Stimulated activated CD4-positive, alpha-beta T cell treated with anti-CD3 and anti-CD28 coated beads, Interleukin-12 subunit alpha, Interleukin-12 subunit beta, amount 100 ng/mL, for 24 hours (primary cell): ENCODE measurements around the gene OR6K6.

ENCODE experiments used
- DNase-seq, 2 experiments: peaks; one replicate each; pipeline ENCODE4 v3.0.0-alpha.2; 2020; ENCODE audit warnings: low read depth in 2 of 2

OR6K6 gene, protein sequence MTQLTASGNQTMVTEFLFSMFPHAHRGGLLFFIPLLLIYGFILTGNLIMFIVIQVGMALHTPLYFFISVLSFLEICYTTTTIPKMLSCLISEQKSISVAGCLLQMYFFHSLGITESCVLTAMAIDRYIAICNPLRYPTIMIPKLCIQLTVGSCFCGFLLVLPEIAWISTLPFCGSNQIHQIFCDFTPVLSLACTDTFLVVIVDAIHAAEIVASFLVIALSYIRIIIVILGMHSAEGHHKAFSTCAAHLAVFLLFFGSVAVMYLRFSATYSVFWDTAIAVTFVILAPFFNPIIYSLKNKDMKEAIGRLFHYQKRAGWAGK

DNA sequence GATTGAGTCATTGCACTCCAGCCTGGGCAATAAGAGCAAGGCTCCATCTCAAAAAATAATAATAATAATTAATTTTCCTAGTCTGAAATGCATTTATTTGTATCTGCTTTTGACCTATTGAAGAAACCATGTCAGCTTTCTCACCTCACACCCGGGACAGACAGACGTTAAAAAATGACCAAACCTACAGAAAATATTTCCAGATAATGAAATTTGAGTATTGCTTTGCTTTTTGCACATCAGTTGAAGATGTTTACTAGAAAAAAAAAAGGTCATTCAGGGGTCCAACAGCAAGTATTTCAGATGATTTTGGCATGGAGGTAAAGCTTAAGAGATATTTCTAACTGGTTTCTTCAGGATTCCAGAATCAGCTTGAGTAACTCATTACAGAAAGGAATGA is at the start of gene OR6K6:
TSS of gene OR6K6 (plus strand) at position 301 of the 400 bp plus-strand sequence. CDS start 168 bp downstream, outside the sequence.
- no peak for DNase-seq

DNA sequence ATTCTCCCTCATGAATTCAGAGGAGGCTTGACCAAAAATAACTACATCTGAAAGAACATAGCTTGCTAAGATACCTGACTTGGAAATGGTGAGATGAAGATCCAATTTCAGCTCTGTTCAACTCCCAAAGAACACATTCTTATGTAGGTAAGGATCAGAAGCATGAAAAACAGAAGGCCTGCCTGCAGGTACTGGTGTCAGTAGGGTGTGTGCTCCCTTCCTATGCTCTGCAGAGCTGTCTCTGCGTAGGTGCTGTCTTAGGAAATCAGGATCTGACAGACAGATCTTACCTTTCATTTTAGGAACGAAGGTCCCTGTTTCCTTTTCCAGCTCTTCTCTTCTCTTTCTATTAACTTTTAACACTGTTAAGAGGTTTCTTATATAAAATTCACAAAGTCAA is 48.4 kb upstream of the OR6K6 start:
- DNase-seq, result no peak

DNA sequence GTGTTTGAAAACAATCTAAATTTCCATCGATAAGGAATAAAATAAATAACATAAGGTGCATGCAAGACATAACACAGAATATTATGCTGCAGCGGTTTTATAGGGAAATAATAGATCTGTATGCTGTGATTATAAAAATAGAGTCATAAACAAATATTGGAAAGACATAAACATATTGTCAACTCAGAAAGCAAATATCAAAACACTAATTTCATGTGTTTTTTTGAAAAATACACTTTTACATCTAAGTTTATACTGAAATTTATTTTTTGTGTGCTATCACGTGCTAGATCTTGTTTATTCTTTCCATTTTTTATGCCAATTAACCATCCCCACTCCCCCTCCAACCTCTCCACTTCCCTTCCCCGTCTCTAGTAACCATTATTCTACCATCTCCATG is 43.4 kb upstream of the OR6K6 start:
- no peak for DNase-seq

DNA sequence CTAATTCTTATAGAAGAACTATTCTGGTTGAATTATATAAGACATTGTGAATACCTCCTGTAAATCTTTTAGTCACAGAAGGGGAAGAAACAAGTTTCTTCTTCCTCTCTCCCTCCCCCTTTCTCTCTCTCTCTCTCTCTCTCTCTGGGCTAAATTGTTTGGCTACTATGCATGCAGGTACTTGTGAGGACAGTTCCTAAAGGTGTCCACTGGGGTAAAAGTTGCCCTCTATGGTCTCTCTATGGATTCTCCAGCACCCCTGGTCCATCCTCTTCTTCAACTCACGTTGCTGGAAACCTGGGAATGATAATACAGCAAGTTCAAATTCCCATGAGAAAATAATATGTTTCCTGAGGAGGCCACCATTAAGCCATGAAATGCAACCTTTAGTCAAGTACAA is 39.8 kb upstream of the OR6K6 start:
- no peak for DNase-seq

DNA sequence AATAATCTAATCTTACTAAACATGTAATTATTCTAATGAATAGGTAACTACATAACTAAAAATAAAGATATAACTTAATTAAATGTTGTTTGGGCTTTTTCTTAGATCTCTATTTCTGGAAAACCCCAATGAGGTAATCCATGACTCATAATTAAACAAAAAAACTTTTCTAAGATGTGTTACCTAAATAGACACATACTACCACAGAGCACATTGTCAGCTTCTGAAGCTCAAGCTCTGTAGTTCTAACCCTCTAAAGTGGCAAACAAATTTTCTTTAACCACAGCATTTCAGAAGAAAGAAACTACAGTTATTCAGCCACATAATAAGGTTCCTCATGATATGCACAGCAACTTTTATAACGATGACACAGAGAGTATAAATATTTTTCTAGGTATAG is 38.2 kb upstream of the OR6K6 start:
- DNase-seq, result no peak

DNA sequence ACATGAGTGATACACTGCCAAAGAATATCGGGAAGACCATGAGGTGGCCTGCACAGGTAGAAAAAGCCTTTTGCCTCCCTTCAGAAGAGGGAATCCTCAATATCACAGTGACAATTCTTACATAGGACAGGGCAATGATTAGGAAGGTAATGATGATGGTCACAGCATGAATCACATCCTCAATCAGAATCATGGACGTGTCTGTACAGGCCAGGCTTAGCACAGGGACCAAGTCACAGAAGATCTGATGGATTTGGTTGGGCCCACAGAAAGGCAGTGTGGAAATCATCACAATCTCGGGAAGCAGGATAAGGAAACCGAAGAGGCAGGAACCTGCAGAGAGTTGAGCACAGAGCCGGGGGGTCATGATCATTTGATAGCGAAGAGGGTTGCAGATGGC is 37.2 kb upstream of the OR6K6 start:
- DNase-seq, result no peak

DNA sequence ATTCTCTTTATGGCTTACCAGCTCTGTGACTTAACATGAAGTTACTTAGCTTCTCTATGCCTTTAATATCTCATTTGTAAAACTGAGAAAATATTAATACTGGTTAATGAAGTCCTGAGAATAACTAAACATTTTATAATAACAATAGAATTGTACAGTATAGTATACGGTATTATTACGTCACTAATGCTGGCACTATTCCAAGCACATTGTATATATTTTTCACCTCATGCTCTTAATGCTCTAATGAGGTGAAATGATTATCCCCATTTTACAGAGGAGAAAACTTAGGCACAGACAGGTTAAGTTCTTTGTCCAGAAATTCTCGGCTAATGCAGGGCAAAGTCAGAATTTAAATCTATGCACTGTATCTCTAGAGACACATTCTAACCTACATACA is 34.9 kb upstream of the OR6K6 start:
- no peak for DNase-seq

DNA sequence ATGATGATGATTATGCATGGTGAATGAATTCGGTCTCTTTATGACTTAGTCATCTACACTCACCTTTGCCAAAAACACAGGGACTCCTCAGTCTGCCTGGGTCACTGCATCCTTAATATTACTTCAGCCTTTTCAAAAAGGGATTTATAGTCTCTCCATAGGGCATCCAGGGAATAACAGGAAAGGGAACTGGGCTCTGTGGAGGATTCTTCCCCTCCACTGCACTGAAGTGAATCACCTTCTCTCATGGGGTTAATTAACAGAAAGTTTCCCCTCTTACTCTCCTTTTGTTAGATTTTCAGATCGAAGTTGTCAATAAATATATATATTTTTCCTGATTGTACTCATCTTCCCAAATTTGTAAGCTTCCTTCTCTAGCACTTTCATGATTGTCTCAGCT is 33.9 kb upstream of the OR6K6 start, which contains the start of gene OR6K3:
TSS of gene OR6K3 (minus strand) at position 101 of the 400 bp plus-strand sequence. CDS start 2,605 bp downstream, outside the sequence.
- no peak for DNase-seq

DNA sequence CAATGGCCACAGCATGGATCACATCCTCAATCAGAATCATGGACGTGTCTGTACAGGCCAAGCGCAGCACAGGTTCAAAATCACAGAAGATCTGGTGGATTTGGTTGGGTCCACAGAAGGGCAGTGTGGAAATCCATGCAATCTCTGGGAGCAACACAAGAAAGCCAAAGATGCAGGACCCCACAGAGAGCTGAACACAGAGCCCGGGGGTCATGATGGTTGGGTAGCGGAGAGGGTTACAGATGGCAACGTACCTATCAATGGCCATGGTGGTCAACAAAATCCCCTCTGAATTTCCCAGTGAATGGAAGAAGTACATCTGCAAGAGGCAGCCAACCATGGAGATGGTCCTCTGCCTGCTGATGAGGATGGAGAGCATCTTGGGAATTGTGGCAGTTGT is 30.1 kb upstream of the OR6K6 start:
- no peak for DNase-seq

DNA sequence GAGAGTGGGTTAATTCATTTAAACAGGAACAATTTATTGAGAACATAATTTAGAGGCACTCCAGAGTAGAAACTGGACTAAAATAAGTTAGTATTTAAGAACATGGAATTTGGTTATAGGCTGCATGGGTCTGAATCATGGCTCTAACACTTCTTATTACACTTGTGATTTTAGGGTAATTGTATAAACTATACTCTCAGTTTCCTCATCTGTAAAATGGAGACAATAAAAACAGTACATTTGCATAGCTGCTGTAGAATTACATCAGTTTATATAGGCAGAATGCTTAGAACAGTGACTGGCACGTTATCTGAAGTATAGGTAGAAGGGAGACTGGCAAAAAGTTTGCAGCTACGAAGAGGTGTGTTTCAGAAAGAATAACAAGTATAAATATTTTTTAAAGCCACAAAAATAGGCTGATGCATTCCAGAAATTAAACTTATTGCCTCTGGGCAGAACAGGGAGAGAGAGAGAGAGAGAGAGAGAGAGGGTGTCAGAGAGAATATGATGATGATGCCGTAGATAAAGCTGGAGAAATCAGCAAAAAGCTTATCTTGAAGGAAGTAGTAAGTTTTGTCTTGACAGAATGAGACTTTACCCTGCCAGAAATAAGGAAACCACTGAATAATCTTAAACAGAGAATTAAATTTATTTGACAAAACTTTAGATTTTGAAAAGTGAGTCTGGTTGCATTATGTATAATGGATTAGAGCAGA is 25.9 kb upstream of the OR6K6 start:
- DNase-seq, result no peak

DNA sequence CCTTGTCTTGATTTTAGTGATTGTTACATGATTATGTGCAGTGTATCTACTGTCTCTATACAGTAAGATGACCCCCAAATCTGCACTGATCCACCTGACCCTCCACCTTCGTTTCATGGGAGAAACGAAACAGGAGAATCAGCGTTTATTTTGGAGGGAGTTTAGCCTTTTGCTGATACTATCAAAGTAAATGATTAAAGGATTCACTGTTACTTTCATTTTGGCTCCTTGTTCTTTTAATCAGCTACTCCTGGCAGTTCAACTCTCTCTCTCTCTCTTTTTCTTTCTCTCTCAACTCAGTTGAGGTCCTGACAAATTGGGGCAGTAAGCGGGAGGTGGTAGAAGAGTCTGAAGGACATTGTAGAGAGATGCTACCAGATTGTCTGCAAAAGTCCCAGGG is 24.1 kb upstream of the OR6K6 start:
- no peak for DNase-seq

DNA sequence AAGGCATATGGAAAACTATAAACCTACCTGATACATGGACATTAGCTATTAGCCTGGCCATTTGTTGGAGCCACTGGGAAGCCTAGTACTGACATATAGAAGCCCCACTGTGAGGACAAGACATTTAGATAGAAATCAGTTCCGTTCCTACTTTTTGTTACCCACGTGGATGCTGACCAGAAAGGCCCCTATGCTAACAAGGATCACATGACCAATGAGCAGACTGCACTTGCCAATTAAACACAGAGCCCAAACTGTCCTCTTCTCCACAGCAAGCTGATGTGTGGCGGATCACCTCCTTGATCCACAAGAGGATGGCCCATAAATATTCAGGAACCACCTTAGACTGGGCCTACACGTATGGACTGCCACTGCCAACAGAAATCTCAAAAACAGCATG is 22.8 kb upstream of the OR6K6 start:
- DNase-seq, result no peak

DNA sequence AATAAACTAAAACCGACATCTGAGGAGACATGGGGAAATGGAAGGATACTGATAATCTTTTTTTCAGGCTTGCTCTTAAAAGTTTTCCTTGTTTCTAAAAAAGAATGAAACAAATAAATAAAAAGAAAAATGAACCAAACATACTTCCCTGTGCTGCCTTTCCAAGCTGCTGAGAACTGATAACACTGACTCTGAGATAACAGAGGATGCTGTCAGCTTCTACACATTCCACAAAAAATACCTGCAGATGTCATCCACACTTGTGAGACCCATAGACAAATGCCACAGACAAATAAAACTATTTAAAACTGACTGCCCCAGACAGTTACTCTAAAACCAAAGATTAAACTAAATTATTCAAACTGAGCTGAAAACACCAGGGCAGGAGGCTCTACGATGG is 22.0 kb upstream of the OR6K6 start:
- no peak for DNase-seq

DNA sequence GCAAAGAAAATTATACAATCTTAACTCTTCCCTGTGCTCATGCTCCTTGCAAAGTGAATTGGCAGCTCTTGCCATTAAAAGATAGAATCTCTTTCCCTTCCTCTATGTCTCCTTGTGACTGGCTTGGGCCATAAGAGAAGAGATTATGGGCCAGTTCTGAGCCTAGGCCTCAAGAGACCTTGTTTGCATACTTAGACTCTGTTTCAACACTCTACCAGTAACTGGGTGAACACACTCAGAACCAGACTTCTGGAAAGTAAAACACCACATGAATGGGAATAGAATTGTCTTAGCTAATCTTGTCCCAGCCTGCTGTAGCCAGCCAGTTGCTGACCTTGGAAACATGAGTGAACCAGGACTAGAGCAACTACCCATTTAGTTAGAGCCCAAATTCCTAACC is 18.7 kb upstream of the OR6K6 start:
- no peak for DNase-seq

DNA sequence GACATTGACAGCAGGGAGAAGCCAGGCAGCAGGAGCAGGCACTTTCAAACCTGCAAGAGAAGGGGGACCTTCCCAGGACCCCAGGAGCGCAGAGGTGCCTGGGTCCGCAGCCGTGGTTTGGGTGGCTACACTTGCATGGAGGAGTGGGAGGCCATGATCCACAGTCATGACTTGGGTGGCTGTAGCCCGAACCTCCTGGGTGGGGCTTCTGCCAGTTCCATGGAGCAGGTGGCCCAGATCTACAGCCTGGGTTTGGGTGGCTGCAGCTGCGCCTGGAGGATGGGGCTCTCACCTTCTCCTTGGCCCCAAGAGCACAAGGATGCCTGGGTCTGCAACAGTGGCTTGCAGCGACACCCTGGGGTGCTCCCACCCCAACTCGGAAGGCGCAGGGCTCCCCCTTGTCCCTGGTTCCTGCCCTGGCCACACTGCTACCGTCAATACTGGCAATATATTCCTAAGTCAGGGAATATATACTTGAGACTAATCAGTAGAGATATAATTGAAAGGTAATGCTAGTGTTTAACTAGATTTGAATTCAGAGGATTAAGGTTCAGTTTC is 2.3 kb upstream of the OR6K6 start:
- DNase-seq, result no peak

DNA sequence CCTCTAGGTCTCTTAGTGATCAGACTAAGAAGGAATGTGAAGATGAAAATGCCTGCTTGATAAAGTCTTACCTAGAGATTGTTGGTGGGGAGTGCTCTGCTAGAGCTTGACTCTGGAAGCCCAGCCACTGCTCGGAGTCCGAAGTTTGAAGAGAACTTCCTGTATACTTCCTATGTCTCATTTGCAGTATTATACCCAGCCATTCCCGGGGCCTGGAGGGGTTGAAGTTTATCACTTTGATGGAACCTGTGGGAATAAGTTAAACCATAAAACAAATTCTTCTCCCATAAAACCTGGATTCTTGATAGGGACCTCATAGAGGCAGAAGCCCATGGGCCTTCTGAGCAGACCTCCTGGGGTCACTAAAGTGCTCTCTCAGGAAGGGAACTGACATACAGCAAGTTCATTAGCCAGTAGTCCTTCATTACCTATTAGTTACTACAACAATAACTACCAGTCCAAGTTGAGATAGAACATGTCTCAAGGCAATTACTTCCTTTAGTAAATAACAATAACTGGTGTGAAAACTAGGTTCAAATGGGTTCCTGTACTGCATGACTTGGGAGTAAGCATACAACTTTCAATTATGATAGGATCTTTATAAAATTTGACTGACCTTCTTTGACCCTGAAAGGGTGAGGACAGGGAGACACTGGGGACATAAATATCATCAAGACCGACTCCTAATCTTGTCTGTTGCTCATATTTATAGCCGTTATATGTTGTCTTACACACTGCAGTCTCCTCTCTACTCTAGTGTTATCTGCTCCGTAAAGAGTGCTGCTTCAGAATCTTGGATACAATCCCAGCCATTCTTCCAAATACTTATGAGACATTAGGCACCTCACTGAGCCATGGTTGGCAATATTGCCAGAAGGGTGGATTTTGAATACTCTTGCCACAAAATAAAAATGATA is 17.7 kb downstream of the OR6K6 start, which contains the start of gene OR6N1:
TSS of gene OR6N1 (minus strand) at position 246 of the 917 bp plus-strand sequence. CDS start 5,513 bp downstream, outside the sequence.
- no peak for DNase-seq

DNA sequence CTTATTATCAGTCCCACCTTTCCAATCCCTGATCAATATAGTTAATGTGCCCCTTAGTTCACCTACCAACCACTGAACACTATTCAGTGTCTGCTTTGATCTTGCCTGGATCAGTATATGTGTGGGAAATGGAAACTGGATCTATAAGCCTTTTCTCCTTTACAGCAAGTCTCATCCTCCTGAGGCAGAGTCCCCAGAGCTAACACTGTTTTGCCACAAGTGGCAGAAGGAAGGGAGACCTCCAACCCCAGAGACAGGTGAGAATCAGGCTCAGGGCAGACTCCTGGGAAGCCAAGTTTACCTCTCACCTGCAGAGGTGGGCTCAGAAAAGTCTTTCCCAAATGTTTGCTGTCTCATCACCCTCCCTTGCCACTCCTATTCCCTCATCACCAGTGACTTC is 26.6 kb downstream of the OR6K6 start, which contains the start of gene OR6N2:
TSS of gene OR6N2 (minus strand) at position 101 of the 400 bp plus-strand sequence. CDS start 3,569 bp downstream, outside the sequence.
- DNase-seq, result no peak

DNA sequence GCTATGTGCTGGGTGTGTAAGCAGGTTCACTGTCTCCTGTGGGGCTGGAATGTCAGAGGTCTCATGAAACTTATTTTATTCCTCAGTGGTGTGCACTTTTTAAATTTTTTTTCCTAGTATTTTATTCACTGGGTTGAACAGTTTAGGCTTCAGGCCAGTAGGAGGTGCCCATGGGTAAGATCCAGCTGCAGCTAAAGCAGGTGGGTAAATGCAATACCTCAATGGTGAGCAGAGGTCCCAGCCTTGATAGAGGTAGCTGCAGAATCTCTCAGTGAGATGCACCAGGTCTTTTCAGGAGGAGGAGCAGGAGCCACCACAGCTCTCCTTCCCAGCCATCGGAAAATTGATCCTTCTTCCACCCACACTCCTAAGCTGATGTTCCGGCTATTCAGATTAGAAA is 39.1 kb downstream of the OR6K6 start:
- DNase-seq, result peak in 1 of 2 experiments; percentile 15

DNA sequence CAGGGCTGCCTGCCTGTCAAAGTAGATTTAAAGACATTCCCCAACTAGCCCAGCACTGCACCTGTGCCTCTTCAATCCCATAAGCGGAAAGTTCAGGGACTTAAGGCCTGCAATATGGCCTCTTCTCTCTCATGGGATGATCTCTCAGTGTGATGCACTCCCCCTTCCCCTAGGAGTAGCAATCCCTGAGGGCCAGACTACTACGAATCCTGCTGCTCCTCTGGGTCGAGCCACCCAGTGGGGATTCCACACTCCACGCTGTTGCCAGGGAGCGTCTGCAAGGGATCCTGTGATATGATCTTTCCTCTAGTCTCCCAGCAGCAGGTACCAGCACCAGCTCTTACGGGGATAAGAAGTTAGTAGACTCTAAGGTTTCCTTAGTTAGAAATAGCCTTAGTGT is 39.7 kb downstream of the OR6K6 start:
- DNase-seq, result no peak

DNA sequence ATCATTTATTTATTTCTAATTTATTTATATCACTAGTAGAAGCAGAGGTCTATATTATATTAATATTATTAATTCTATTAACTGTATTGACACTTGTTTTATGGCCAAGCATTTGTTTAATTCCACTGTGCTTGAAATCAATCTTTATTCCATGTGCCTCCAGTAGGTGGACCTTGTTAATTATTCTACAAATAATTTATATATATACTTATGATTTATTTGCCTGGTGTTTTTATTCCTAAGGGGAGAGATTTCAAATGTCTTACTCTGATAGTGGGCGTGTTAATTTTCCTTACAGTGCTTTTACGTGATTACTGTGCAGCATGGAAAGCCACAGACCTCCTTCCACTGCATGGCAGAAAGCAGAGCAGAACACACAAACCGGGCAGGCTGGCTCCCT is 44.0 kb downstream of the OR6K6 start:
- no peak for DNase-seq

DNA sequence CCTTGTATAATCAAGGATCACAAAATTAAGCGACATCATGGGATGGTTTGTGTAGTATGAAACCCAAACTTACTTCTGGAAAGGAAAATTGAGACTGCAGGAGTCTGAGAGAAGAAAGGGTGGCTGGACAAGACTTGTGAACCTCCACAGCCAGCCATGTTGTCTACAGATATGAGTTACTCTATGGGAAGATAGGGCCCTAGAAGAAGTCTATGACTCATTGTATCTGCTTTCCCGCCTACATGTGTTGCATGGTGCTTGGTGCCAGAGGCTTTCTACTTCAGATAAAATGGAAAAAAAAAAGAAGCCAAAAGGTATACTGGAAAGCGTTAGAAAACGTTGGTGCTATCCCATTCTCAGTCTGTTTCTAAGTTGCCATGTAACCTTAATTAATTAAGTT is 45.2 kb downstream of the OR6K6 start:
- DNase-seq, result no peak

DNA sequence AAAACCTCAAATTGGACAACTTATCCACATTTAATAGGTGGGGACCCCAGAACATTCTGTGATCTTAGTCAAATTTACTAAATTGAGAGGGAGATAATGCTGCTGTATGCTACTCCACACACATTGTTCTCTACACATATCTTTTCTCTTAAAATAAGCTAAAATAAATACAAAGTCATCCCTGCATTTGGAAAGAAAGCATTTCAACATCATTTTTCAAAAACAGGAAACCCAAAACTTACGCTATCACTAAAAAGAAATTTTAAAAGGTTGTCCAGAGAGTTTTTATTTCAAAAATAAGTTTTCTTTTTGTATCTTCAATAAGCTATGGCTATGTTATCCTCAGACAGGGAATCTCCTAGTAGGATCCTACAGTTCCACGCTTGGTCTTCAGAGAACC is 46.0 kb downstream of the OR6K6 start:
- no peak for DNase-seq
